H7 (cell line): Measurements from ENCODE around the gene KLKB1. TPM values are rescaled to one million over a fixed set of nuclear protein-coding genes. Genes with fewer than 3 reads are reported as not detected.

Experiments
- DNase-seq: peaks from one replicate; pipeline ENCODE4 v3.0.0; 2012
- H3K27me3 ChIP-seq: 2 replicates; pipeline ENCODE4 v1.6.0; 2011; ENCODE audit warnings: mild to moderate bottlenecking, low read length; ENCODE audit not compliant: control insufficient read depth, insufficient read depth
- H3K36me3 ChIP-seq: replicated peaks from 2 replicates; pipeline ENCODE4 v1.5.1; 2011; ENCODE audit warnings: low read length; ENCODE audit not compliant: control insufficient read depth, insufficient read depth
- H3K4me3 ChIP-seq: 2 replicates; pipeline ENCODE4 v1.5.1; 2011; ENCODE audit warnings: low read depth, mild to moderate bottlenecking, control low read depth, low read length, moderate library complexity; ENCODE audit not compliant: insufficient read depth
- total RNA-seq: library from RNA; depleted of rRNA; stranded (reverse); fragments of >200 nt; shearing (Covaris generic); gene quantifications from 2 replicates; pipeline ENCODE4 v1.2.3, GENCODE V29; 2014; rRNA removed

KLKB1 gene
- total RNA-seq: 11.8 and 16.3 TPM in 2 replicates

- Histone ChIP-seq H3K4me3 (no peak within 1 kb of the TSS), H3K36me3 (no peaks in the 10 kb centered on the region; the same call in 1 of the 2 replicates), H3K27me3 (no peaks in the 10 kb centered on the region)
- DNase-seq: no peak
Measured at GRCh38 chr4:186227221-186227620, at the start of gene KLKB1. TSS of gene KLKB1 (plus strand) at chr4:186227507. CDS start at chr4:186228196, 689 bp downstream.

DNA sequence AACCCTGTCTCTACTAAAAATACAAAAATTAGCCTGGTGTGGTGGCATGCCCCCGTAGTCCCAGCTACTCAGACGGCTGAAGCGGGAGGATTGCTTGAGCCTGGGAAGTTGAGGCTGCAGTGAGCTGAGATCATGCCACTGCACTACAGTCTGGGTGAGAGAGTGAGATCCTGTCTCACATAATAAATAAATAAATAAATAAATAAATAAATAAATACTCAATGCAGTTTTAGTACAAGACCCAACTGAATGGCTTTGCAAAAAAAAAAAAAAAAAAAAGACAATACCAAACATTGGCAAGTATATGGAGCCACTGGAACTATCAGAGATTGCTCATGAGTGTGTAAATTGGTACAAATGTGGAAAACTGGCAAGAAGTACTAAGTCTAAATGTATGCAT is 39.2 kb upstream of the KLKB1 start:
- no peak for DNase-seq
- no peaks in the 10 kb centered on the region for H3K36me3 ChIP-seq
- H3K27me3 ChIP-seq: no peaks in the 10 kb centered on the region
- H3K4me3 ChIP-seq: no peak overlapping the region

DNA sequence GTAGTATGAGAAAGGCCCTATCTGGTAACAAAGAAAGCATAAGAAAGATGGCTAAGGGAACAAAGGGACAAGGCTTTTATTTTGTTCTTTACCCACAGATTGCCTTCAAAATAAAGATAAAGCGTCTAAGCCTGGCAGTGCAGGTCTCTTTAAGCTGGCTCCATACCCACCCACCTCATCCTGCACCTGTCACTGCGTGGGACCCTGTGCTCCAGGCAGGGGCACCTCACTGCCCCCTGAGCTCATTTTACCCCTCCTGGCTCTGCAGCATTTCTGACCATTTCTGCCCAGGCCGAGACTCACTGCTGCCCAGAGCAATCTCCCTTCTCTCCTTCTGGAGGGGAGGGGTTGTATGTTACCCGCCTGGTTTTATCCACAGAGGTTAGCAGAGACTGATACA is 37.7 kb upstream of the KLKB1 start:
- H3K27me3 ChIP-seq: no peaks in the 10 kb centered on the region
- DNase-seq: peak; percentile 48
- H3K36me3 ChIP-seq: no peaks in the 10 kb centered on the region
- no peak overlapping the region for H3K4me3 ChIP-seq

DNA sequence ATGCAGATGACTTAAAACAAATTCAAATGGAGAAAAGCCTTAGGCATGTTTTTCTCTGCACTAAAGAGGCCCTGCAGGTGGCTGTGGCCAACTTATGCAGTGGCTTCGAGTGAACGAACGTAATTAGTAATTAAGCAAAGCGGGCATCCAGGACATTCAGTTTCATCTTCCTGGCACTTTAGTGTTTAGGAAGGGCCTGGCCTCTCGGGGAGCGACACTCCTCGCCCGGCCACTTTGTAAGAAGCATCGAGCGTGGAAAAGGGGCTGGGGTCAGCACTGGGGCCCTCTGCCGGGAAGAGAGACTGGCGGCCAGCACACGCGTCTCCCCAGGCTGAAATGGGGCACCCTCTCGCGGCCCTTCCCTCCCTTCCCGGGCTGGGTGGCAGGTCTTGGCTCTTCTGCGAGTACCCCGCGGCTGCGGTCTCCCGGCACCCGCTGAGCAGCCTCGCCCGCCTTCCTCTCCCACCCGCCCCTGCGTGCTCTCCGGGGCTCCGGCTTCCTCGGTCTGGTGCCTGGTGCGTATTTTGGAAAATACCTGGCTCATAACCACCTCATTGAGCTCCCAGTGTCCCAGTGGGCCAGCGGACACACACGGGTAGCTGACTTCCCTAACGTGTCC is 36.6 kb upstream of the KLKB1 start:
- peak overlapping the region; percentile 87 for H3K4me3 ChIP-seq
- H3K36me3 ChIP-seq: no peaks in the 10 kb centered on the region
- H3K27me3 ChIP-seq: no peaks in the 10 kb centered on the region
- DNase-seq: peak; percentile 82

DNA sequence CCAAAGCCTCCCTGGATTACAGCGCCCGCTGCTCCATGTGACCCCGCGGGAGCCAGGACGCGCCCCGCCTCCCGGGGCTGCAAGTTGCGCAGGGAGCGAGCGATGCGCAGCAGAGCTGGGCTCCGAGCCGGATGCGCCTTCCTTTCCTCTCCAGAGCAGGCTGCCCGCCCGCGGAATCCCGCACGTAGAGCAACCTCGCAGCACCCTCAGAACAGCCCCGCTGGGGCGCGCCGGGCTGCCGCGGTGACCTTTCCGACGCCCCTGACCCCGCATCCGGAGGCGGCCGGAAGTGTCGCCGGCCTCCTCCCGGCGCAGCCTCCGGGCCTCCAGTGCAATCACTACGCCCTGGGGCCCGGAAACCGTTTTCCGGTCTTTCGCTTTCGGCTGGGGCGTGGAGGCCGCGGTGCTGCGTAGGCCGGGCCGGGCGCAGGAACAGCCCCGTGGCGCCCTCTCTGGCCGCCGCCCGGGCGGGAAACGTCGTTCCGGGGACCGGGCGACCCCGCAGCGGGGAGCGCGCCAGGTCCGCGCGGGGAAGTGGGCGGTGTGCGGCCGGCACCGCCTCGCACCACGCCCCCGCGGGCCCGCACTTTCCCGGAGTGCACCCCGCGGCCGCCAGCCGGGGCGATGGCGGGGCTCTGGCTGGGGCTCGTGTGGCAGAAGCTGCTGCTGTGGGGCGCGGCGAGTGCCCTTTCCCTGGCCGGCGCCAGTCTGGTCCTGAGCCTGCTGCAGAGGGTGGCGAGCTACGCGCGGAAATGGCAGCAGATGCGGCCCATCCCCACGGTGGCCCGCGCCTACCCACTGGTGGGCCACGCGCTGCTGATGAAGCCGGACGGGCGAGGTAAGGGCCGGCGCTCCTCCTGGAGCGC is 35.9 kb upstream of the KLKB1 start, which contains the start of gene CYP4V2:
Gene CYP4V2 (plus strand): TSS at position 368 of the 866 bp plus-strand sequence. CDS start 257 bp downstream, at position 625.
- H3K4me3 ChIP-seq: peak within 1 kb of the TSS; percentile 87
- H3K27me3 ChIP-seq: no peaks in the 10 kb centered on the region
- DNase-seq: peak; percentile 91
- no peaks in the 10 kb centered on the region for H3K36me3 ChIP-seq

GRCh38 chr4:186192066-186192612 is 35.2 kb upstream of the KLKB1 start:
- Histone ChIP-seq H3K27me3 (no peaks in the 10 kb centered on the region), H3K4me3 (peak overlapping the region; percentile 87), H3K36me3 (no peaks in the 10 kb centered on the region)
- DNase-seq: peak; percentile 75

DNA sequence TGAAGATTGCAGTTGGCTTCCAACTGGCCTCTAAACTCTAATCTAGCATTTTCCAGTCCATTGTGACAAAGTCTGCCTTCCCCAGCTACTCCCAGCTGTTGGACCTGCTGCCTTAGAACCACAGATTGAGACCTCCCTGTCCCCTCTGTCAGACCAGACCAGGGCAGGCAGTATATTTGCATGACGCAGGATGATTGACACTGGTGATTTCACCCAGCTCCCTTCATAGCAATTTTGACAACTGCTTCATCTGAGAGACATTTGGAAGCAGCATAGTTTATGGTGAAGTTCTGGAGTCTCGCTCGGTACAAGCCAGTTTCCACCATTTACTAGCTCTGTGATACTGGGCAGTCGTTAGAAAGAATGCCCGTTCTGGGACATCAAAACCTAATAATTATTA is 33.5 kb upstream of the KLKB1 start:
- Histone ChIP-seq H3K27me3 (no peaks in the 10 kb centered on the region), H3K4me3 (no peak overlapping the region)
- DNase-seq: no peak

DNA sequence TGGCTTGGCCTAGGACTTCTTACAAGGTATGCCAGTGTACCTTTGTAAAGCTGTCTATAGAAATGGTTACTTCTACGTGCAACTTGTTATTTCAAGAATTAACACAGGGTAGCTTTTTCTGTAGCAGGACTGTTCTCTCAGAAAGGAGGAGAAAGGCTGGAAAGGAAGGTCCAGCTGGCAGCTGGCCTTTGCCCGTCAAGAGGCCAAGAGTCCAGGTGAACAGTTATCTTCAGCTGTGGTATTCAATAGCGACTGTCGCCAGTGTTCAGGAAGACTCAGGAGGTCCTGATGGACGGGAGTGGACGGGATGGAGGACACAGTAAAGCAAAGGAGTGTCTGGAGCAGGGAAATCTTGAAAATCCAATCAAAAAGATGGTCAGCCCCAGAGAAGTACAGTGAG is 31.2 kb upstream of the KLKB1 start:
- Histone ChIP-seq H3K27me3 (no peaks in the 10 kb centered on the region), H3K4me3 (no peak overlapping the region), H3K36me3 (no peaks in the 10 kb centered on the region)
- DNase-seq: no peak

More for the DNA sequence above, 33.5 kb upstream of the KLKB1 start:
- H3K36me3 ChIP-seq: no peaks in the 10 kb centered on the region

GRCh38 chr4:186200516-186200915 is 26.8 kb upstream of the KLKB1 start:
- H3K36me3 ChIP-seq: no peaks in the 10 kb centered on the region

DNA sequence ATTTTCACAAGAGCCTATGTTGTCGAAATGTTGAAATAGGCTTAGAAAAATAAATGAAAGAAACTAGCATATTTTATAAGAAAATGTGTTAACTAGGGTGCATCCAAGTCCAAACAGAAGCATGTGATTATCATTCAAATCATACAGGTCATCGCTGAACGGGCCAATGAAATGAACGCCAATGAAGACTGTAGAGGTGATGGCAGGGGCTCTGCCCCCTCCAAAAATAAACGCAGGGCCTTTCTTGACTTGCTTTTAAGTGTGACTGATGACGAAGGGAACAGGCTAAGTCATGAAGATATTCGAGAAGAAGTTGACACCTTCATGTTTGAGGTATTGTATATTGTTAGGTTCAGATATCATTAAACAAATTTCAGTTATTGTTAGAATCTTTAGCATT is 26.3 kb upstream of the KLKB1 start:
- DNase-seq: no peak
- no peak overlapping the region for H3K4me3 ChIP-seq
- H3K36me3 ChIP-seq: no peaks in the 10 kb centered on the region
- H3K27me3 ChIP-seq: no peaks in the 10 kb centered on the region

More at GRCh38 chr4:186200516-186200915, 26.8 kb upstream of the KLKB1 start:
- H3K27me3 ChIP-seq: no peaks in the 10 kb centered on the region
- no peak overlapping the region for H3K4me3 ChIP-seq
- peak; percentile 49 for DNase-seq

DNA sequence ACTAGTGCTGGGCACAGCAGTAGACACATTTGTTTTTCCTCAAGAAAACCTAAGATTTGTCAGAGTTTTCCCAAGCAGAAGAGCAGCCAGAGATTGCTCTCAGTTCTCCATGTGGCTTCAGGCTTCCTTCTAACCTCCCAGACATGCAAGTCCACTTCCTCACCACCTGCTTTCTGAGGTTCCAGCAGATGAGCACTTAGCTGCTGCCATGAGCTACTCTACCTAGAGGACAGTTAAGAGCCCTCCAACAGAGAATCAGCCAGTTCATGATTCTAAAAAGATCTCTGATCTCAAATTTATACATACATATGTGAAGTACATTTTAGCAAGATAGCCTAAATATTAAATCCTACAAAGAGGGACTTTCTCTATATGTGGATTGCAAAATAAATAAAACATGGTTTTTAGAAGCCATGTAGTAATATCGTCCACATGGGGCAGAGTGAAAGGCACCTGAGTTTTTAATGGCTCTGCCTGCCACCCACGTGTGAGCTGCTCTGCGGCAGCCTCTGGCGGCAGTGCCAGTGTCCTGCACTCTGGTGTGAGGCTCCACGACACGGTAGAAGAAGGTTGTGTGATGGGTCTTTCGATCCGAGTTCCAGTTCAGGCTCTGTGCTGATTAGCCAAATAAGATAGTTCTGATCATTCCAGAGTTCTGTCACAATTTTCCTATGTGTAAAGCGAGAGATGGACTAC is 25.6 kb upstream of the KLKB1 start:
- no peaks in the 10 kb centered on the region for H3K27me3 ChIP-seq
- DNase-seq: peak; percentile 84

GRCh38 chr4:186202490-186203140 is 24.7 kb upstream of the KLKB1 start:
- Histone ChIP-seq H3K36me3 (no peaks in the 10 kb centered on the region), H3K27me3 (no peaks in the 10 kb centered on the region), H3K4me3 (no peak overlapping the region)
- DNase-seq: no peak

More for the DNA sequence above, 25.6 kb upstream of the KLKB1 start:
- Histone ChIP-seq H3K36me3 (no peaks in the 10 kb centered on the region), H3K4me3 (no peak overlapping the region)

DNA sequence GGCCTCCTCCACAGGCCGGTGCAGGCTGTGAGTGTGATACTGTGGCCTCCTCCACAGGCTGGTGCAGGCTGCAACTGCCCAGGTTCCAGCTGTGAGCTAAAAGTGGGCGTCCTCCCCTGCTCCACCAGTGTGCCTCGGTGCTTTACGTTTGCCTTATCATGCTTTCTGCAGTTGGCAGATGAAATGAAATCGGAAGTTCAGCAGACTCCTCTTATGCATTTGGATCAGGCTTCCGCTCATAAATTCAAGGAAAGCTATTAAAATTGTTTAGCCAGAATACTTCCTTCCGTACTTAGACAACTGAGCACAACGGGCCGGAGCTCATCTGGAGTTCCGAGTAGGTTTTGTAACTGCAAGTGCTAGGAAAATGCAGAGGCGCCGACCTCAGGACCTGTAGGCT is 23.9 kb upstream of the KLKB1 start:
- DNase-seq: no peak
- Histone ChIP-seq H3K4me3 (no peak overlapping the region), H3K36me3 (no peaks in the 10 kb centered on the region)

DNA sequence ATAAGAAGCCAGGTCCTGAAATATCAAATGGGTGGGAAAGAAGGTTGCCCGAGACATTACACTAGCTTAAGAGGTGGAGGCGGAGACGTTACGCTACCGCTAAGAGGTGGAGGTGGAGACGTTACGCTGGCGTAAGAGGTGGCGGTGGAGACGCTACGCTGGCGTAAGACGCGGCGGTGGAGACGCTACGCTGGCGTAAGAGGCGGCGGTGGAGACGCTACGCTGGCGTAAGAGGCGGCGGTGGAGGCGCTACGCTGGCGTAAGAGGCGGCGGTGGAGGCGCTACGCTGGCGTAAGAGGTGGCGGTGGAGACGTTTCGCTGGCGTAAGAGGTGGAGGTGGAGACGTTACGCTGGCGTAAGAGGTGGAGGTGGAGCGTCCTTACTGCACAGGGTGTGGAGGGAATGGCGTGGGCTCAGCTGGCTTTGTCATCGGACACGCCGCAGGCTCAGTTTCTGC is 23.2 kb upstream of the KLKB1 start:
- no peaks in the 10 kb centered on the region for H3K36me3 ChIP-seq
- H3K4me3 ChIP-seq: no peak overlapping the region
- no peaks in the 10 kb centered on the region for H3K27me3 ChIP-seq
- no peak for DNase-seq

More for the DNA sequence above, 23.9 kb upstream of the KLKB1 start:
- H3K27me3 ChIP-seq: no peaks in the 10 kb centered on the region
